Natural killer cell (primary cell): ENCODE data around the gene ZNF503. TPM values are rescaled to one million over a fixed set of nuclear protein-coding genes. Genes with fewer than 3 reads are reported as not detected.
A peak's percentile ranks its signal among the peaks of the same experiment; 100 is the strongest.

Experiments
- ATAC-seq, 3 donors: fragments of 150-1000 bp in 2 of 3; fragments of 200-7000 bp in 1 of 3; cut with Tn5 transposase; 1 replicate in 1 of 3; 2 replicates in 2 of 3; pipeline ENCODE4 v1.10.0; 2021; ENCODE audit warnings: mild to moderate bottlenecking in 2 of 3, moderate library complexity in 2 of 3
- DNase-seq, 2 donors: peaks; one replicate each; pipeline versions ENCODE4 v3.0.0 to v3.0.0-alpha.2; 2013 to 2021; ENCODE audit warnings: mixed read lengths in 1 of 2
- H3K27ac ChIP-seq: one replicate; pipeline ENCODE4 v1.5.1; 2013; ENCODE audit warnings: mild to moderate bottlenecking, low read length
- H3K27me3 ChIP-seq: one replicate; pipeline ENCODE4 v1.6.1; 2013; ENCODE audit warnings: low read length; ENCODE audit not compliant: control insufficient read depth, insufficient read depth
- H3K36me3 ChIP-seq: one replicate; pipeline ENCODE4 v1.6.1; 2013; ENCODE audit warnings: low read length; ENCODE audit not compliant: control insufficient read depth, insufficient read depth
- H3K4me1 ChIP-seq: one replicate; pipeline ENCODE4 v1.6.1; 2013; ENCODE audit warnings: low read length; ENCODE audit not compliant: control insufficient read depth, insufficient read depth
- H3K4me3 ChIP-seq: one replicate; pipeline ENCODE4 v1.5.1; 2013; ENCODE audit warnings: low read length
- H3K9me3 ChIP-seq: one replicate; pipeline ENCODE4 v1.6.1; 2013; ENCODE audit warnings: low read length; ENCODE audit not compliant: control insufficient read depth, insufficient read depth
- H3K27ac Mint-ChIP-seq, 2 donors: one replicate each; pipeline ENCODE4 v1.8.0; 2022; ENCODE audit warnings: mild to moderate bottlenecking in 2 of 2, mixed read lengths in 2 of 2, moderate library complexity in 1 of 2
- H3K27me3 Mint-ChIP-seq, 2 donors: one replicate each; pipeline ENCODE4 v1.8.0; 2022; ENCODE audit warnings: low read depth in 2 of 2, mixed read lengths in 2 of 2
- H3K36me3 Mint-ChIP-seq: one replicate; pipeline ENCODE4 v1.8.0; 2022; ENCODE audit warnings: mixed read lengths
- H3K4me1 Mint-ChIP-seq, 2 donors: one replicate each; pipeline ENCODE4 v1.8.0; 2022; ENCODE audit warnings: mixed read lengths in 2 of 2
- H3K4me3 Mint-ChIP-seq: one replicate; pipeline ENCODE4 v1.8.0; 2022; ENCODE audit warnings: mild to moderate bottlenecking, moderate library complexity, mixed read lengths
- H3K9me3 Mint-ChIP-seq, 2 donors: one replicate each; pipeline ENCODE4 v1.8.0; 2022; ENCODE audit warnings: mixed read lengths in 2 of 2
- CTCF ChIP-seq: fragments of 200-600 bp; IDR thresholded peaks from one replicate; pipeline ENCODE4 v1.8.0; 2022; ENCODE audit warnings: antibody characterized with exemption
- WGBS: methylation state at CpG from one replicate; pipeline ENCODE4 v1.1.7; 2013; ENCODE audit warnings: missing lambda C conversion rate; ENCODE audit not compliant: insufficient coverage; 5-methylcytosine and 5-hydroxymethylcytosine counted together
- intact Hi-C: fragments of 100-400 bp; cut with micrococcal nuclease; formaldehyde crosslinking; loops from one replicate; pipeline ENCODE4 v1.14.2; 2022
- total RNA-seq, 4 donors: library from RNA; stranded (reverse); fragments of 120-200 nt in 1 of 4; gene quantifications; one replicate each; pipeline versions ENCODE4 v1.2.3 to v1.2.4, GENCODE V29; 2013 to 2022

The ZNF503 gene
- total RNA-seq, 3 donors from 2014 or later (not counting 1 experiment from before 2014, with no cell fraction given), result 0.27 to 1.2 (median 0.73) TPM

GRCh38 chr10:75403939-75404814, 2.6 kb upstream of the ZNF503 start:
- no peaks in the 10 kb centered on the region for H3K36me3 Mint-ChIP-seq
- H3K27ac Mint-ChIP-seq, result no peak overlapping the region
- H3K4me1 Mint-ChIP-seq, result peaks cover 12 to 51% of the 10 kb centered on the region in 2 donors
- H3K27me3 Mint-ChIP-seq, result peaks cover 42 to 54% of the 10 kb centered on the region in 2 donors
- Histone ChIP-seq H3K4me1 (peaks cover 65% of the 10 kb centered on the region), H3K4me3 (no peak overlapping the region), H3K9me3 (no peaks in the 10 kb centered on the region), H3K27me3 (peaks cover 64% of the 10 kb centered on the region), H3K36me3 (no peaks in the 10 kb centered on the region), H3K27ac (no peak overlapping the region)
- H3K9me3 Mint-ChIP-seq, result no peaks in the 10 kb centered on the region
- 3% methylated on average over 58 of the region's 58 CpGs for WGBS
- ATAC-seq, result no peak
- peak overlapping the region; percentile 13 for H3K4me3 Mint-ChIP-seq
- intact Hi-C loops, result no loop called here
- TF ChIP-seq CTCF, result no peak
- no peak for DNase-seq

- no peak overlapping the region for H3K27ac Mint-ChIP-seq
- no peak for TF ChIP-seq CTCF
- DNase-seq (no peak), ATAC-seq (no peak)
- no peaks in the 10 kb centered on the region for H3K36me3 Mint-ChIP-seq
- no peaks in the 10 kb centered on the region for H3K36me3 ChIP-seq
- under 1% methylated on average over 48 of the region's 56 CpGs for WGBS
- no peaks in the 10 kb centered on the region for H3K9me3 ChIP-seq
- peaks cover 42 to 55% of the 10 kb centered on the region in 2 donors for H3K27me3 Mint-ChIP-seq
- peaks cover 12 to 43% of the 10 kb centered on the region in 2 donors for H3K4me1 Mint-ChIP-seq
- no peak overlapping the region for H3K4me3 ChIP-seq
- H3K27ac ChIP-seq, result no peak overlapping the region
- peaks cover 56% of the 10 kb centered on the region for H3K27me3 ChIP-seq
- peak overlapping the region; percentile 69 for H3K4me3 Mint-ChIP-seq
- H3K4me1 ChIP-seq, result peaks cover 56% of the 10 kb centered on the region
- no peaks in the 10 kb centered on the region for H3K9me3 Mint-ChIP-seq
- intact Hi-C loops, result no loop called here
Observed at GRCh38 chr10:75403144-75403938, 1.8 kb upstream of the ZNF503 start.

GRCh38 chr10:75402486-75403143, 1.1 kb upstream of the ZNF503 start:
- DNase-seq (no peak), ATAC-seq (no peak)
- Mint-ChIP-seq H3K4me3 (peak overlapping the region; percentile 69), H3K9me3 (no peaks in the 10 kb centered on the region), H3K27me3 (peaks cover 41 to 55% of the 10 kb centered on the region in 2 donors), H3K27ac (no peak overlapping the region), H3K36me3 (no peaks in the 10 kb centered on the region), H3K4me1 (peaks cover 12 to 41% of the 10 kb centered on the region in 2 donors)
- intact Hi-C loops, result no loop called here
- Histone ChIP-seq H3K27me3 (peaks cover 55% of the 10 kb centered on the region), H3K36me3 (no peaks in the 10 kb centered on the region), H3K4me3 (peak overlapping the region; percentile 29), H3K27ac (no peak overlapping the region), H3K9me3 (no peaks in the 10 kb centered on the region), H3K4me1 (peaks cover 50% of the 10 kb centered on the region)
- 1% methylated on average over 42 of the region's 42 CpGs for WGBS
- TF ChIP-seq CTCF, result no peak
